Measurements from ENCODE around the gene DYDC2. TPM values are rescaled to one million over a fixed set of nuclear protein-coding genes. Genes with fewer than 3 reads are reported as not detected.

DYDC2 gene
- total and polyA plus RNA-seq, 4 donors: 0.14 to 2.0 (median 0.25) TPM

DNA sequence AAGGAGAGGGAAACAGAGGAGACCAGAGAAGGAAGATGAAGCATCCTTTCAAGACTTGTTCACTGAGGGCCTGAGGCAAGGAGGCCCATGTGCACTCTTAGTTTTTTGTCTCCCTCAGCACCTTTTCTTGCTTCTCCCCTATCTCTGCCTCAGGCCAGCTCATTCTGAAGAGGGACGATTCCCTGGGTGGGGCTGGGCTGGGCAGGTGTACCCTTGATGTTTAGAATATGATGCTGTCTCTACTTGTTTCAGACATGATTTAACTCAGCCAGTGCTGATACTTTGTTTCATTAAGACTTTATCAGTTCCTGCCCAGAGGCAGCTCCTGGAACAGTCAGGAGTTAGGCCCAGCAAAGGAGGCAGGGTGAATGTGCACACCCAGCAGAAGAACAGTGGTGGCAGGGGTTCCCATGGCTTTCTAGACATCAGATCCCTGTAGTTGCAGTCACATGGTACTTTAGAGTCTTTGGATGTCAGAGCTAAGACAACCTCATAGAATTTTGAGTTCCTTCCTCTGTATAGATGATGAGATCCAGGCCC is 55.2 kb downstream of the DYDC2 start:
- no peak for DNase-seq (ENCODE audit: low spot score)
- Histone ChIP-seq H3K9me3 (ENCODE audit: control insufficient read depth in 4 of 4, low read length in 3 of 4) (no peaks in the 10 kb centered on the region), H3K27me3 (ENCODE audit: control insufficient read depth in 4 of 4, insufficient read depth in 4 of 4, low read length in 3 of 4) (no peaks in the 10 kb centered on the region), H3K27ac (ENCODE audit: low read depth in 1 of 2, low read length in 2 of 2) (no peak overlapping the region), H3K4me3 (ENCODE audit: low read depth in 1 of 3, low read length in 3 of 3) (no peak overlapping the region), H3K36me3 (ENCODE audit: control insufficient read depth in 4 of 4, insufficient read depth in 3 of 4, low read depth in 1 of 4, low read length in 3 of 4) (no peaks in the 10 kb centered on the region), H3K9ac (ENCODE audit: low read depth in 1 of 2, low read length in 2 of 2) (no peak overlapping the region), H3K4me1 (ENCODE audit: control insufficient read depth in 4 of 4, insufficient read depth in 4 of 4, low read length in 3 of 4) (peaks cover 22 to 85% (median 64%) of the 10 kb centered on the region in 4 donors)
- 80% methylated on average over 1 of the region's 1 CpG for WGBS
- no peak for TF ChIP-seq JUND (IDR thresholded peaks at IDR 0.05)
- TF ChIP-seq, protein P1, sequence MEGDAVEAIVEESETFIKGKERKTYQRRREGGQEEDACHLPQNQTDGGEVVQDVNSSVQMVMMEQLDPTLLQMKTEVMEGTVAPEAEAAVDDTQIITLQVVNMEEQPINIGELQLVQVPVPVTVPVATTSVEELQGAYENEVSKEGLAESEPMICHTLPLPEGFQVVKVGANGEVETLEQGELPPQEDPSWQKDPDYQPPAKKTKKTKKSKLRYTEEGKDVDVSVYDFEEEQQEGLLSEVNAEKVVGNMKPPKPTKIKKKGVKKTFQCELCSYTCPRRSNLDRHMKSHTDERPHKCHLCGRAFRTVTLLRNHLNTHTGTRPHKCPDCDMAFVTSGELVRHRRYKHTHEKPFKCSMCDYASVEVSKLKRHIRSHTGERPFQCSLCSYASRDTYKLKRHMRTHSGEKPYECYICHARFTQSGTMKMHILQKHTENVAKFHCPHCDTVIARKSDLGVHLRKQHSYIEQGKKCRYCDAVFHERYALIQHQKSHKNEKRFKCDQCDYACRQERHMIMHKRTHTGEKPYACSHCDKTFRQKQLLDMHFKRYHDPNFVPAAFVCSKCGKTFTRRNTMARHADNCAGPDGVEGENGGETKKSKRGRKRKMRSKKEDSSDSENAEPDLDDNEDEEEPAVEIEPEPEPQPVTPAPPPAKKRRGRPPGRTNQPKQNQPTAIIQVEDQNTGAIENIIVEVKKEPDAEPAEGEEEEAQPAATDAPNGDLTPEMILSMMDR (IDR thresholded peaks at IDR 0.05; ENCODE audit: low read depth, low read length, missing input control): no peak
- no peak for TF ChIP-seq RXRA (IDR thresholded peaks at IDR 0.05)
- no peak for TF ChIP-seq HNF4G (IDR thresholded peaks at IDR 0.05)
- no peak for TF ChIP-seq FOXA2 (IDR thresholded peaks at IDR 0.05)
- TF ChIP-seq, protein P2, sequence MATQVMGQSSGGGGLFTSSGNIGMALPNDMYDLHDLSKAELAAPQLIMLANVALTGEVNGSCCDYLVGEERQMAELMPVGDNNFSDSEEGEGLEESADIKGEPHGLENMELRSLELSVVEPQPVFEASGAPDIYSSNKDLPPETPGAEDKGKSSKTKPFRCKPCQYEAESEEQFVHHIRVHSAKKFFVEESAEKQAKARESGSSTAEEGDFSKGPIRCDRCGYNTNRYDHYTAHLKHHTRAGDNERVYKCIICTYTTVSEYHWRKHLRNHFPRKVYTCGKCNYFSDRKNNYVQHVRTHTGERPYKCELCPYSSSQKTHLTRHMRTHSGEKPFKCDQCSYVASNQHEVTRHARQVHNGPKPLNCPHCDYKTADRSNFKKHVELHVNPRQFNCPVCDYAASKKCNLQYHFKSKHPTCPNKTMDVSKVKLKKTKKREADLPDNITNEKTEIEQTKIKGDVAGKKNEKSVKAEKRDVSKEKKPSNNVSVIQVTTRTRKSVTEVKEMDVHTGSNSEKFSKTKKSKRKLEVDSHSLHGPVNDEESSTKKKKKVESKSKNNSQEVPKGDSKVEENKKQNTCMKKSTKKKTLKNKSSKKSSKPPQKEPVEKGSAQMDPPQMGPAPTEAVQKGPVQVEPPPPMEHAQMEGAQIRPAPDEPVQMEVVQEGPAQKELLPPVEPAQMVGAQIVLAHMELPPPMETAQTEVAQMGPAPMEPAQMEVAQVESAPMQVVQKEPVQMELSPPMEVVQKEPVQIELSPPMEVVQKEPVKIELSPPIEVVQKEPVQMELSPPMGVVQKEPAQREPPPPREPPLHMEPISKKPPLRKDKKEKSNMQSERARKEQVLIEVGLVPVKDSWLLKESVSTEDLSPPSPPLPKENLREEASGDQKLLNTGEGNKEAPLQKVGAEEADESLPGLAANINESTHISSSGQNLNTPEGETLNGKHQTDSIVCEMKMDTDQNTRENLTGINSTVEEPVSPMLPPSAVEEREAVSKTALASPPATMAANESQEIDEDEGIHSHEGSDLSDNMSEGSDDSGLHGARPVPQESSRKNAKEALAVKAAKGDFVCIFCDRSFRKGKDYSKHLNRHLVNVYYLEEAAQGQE (IDR thresholded peaks at IDR 0.05): no peak
- TF ChIP-seq, protein P3, sequence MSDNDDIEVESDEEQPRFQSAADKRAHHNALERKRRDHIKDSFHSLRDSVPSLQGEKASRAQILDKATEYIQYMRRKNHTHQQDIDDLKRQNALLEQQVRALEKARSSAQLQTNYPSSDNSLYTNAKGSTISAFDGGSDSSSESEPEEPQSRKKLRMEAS (IDR thresholded peaks at IDR 0.05): no peak
- no peak for TF ChIP-seq SP1 (IDR thresholded peaks at IDR 0.05)
- TF ChIP-seq, protein P4, sequence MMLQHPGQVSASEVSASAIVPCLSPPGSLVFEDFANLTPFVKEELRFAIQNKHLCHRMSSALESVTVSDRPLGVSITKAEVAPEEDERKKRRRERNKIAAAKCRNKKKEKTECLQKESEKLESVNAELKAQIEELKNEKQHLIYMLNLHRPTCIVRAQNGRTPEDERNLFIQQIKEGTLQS (IDR thresholded peaks at IDR 0.05): no peak
- TF ChIP-seq YY1 (IDR thresholded peaks at IDR 0.05): no peak
- no peak for TF ChIP-seq NR2F2 (IDR thresholded peaks at IDR 0.05)
- TF ChIP-seq GABPA (IDR thresholded peaks at IDR 0.05 in 1 of 2, conservative IDR thresholded peaks at IDR 0.05 in 1 of 2): no peak
- no peak for TF ChIP-seq EGR1 (IDR thresholded peaks at IDR 0.05; ENCODE audit: low read depth in 2 of 2)
- no peak for TF ChIP-seq HNF4A (conservative IDR thresholded peaks at IDR 0.05)
- TF ChIP-seq FOXA1 (IDR thresholded peaks at IDR 0.05): no peak
- TF ChIP-seq RAD21 (IDR thresholded peaks at IDR 0.05): no peak
- TF ChIP-seq TAF1 (conservative IDR thresholded peaks at IDR 0.05): no peak

DNA sequence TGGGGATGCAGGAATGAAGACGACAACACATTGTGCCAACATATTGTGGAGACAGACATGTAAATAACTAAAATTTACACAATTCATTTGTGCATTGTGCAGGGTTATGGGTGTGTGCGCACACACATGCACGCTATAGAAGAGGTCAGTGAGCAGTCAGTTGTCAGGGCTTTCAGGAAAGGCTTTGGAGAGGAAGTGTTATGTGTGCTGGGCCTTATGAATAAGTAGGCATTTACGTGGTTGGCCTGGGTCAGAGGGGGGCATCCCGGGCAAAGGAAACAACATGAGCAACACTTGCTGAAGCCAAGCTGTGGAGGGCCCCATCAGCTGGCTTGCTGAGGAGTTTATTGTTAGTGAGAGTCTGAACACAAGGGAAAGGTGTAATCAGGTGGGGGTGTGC is 55.9 kb downstream of the DYDC2 start:
- Histone ChIP-seq H3K4me3 (ENCODE audit: low read depth in 1 of 3, low read length in 3 of 3) (no peak overlapping the region), H3K9me3 (ENCODE audit: control insufficient read depth in 4 of 4, low read length in 3 of 4) (no peaks in the 10 kb centered on the region), H3K4me1 (ENCODE audit: control insufficient read depth in 4 of 4, insufficient read depth in 4 of 4, low read length in 3 of 4) (peaks cover 21 to 81% (median 62%) of the 10 kb centered on the region in 4 donors), H3K9ac (ENCODE audit: low read depth in 1 of 2, low read length in 2 of 2) (no peak overlapping the region), H3K27me3 (ENCODE audit: control insufficient read depth in 4 of 4, insufficient read depth in 4 of 4, low read length in 3 of 4) (no peaks in the 10 kb centered on the region), H3K27ac (ENCODE audit: low read depth in 1 of 2, low read length in 2 of 2) (no peak overlapping the region), H3K36me3 (ENCODE audit: control insufficient read depth in 4 of 4, insufficient read depth in 3 of 4, low read depth in 1 of 4, low read length in 3 of 4) (no peaks in the 10 kb centered on the region)
- 83% methylated on average over 5 of the region's 5 CpGs for WGBS
- DNase-seq (ENCODE audit: low spot score): no peak
- TF ChIP-seq, protein P4 (IDR thresholded peaks at IDR 0.05): no peak
- no peak for TF ChIP-seq GABPA (IDR thresholded peaks at IDR 0.05 in 1 of 2, conservative IDR thresholded peaks at IDR 0.05 in 1 of 2)
- no peak for TF ChIP-seq HNF4A (conservative IDR thresholded peaks at IDR 0.05)
- no peak for TF ChIP-seq RAD21 (IDR thresholded peaks at IDR 0.05)
- no peak for TF ChIP-seq FOXA1 (IDR thresholded peaks at IDR 0.05)
- no peak for TF ChIP-seq YY1 (IDR thresholded peaks at IDR 0.05)
- no peak for TF ChIP-seq TAF1 (conservative IDR thresholded peaks at IDR 0.05)
- TF ChIP-seq, protein P1 (IDR thresholded peaks at IDR 0.05; ENCODE audit: low read depth, low read length, missing input control): no peak
- TF ChIP-seq NR2F2 (IDR thresholded peaks at IDR 0.05): no peak
- TF ChIP-seq, protein P5, sequence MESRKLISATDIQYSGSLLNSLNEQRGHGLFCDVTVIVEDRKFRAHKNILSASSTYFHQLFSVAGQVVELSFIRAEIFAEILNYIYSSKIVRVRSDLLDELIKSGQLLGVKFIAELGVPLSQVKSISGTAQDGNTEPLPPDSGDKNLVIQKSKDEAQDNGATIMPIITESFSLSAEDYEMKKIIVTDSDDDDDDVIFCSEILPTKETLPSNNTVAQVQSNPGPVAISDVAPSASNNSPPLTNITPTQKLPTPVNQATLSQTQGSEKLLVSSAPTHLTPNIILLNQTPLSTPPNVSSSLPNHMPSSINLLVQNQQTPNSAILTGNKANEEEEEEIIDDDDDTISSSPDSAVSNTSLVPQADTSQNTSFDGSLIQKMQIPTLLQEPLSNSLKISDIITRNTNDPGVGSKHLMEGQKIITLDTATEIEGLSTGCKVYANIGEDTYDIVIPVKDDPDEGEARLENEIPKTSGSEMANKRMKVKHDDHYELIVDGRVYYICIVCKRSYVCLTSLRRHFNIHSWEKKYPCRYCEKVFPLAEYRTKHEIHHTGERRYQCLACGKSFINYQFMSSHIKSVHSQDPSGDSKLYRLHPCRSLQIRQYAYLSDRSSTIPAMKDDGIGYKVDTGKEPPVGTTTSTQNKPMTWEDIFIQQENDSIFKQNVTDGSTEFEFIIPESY (IDR thresholded peaks at IDR 0.05): no peak
- TF ChIP-seq, protein P3 (IDR thresholded peaks at IDR 0.05): no peak
